Thyroid gland (tissue), 4 donors: Measurements from ENCODE around the gene PUDP. TPM values are rescaled to one million over a fixed set of nuclear protein-coding genes. Genes with fewer than 3 reads are reported as not detected.
"Not testable (repeated sequence)": the region's sequence is repeated elsewhere in the genome, so short reads cannot be mapped to it uniquely, and the experiment has no call there.

Experiments
- DNase-seq, 2 donors: peaks; one replicate each; pipeline ENCODE4 v3.0.0-alpha.2; 2019
- H3K27ac ChIP-seq, 3 donors: fragments of 200-600 bp; sonication (generic); 1 replicate in 2 of 3; 2 replicates in 1 of 3; pipeline ENCODE4 v1.5.1; 2016 to 2019; ENCODE audit warnings: mild to moderate bottlenecking in 1 of 3, moderate library complexity in 1 of 3
- H3K27me3 ChIP-seq: fragments of 200-600 bp; sonication (generic); one replicate; pipeline ENCODE4 v1.5.1; 2019
- H3K36me3 ChIP-seq, 2 donors: fragments of 200-600 bp; sonication (generic); one replicate each; pipeline ENCODE4 v1.5.1; 2016 to 2019
- H3K4me1 ChIP-seq, 2 donors: fragments of 200-600 bp; sonication (generic); one replicate each; pipeline ENCODE4 v1.5.1; 2017 to 2019
- H3K4me3 ChIP-seq, 3 donors: fragments of 200-600 bp; sonication (generic); replicated peaks in 1 of 3; 1 replicate in 2 of 3; 2 replicates in 1 of 3; pipeline ENCODE4 v1.5.1; 2016; ENCODE audit warnings: mild to moderate bottlenecking in 1 of 3
- H3K9me3 ChIP-seq: fragments of 200-600 bp; sonication (generic); one replicate; pipeline ENCODE4 v1.5.1; 2017
- POLR2A ChIP-seq, 2 donors: fragments of 450-650 bp; IDR thresholded peaks; one replicate each; pipeline ENCODE4 v1.6.1; 2017; ENCODE audit warnings: antibody characterized with exemption in 2 of 2, mild to moderate bottlenecking in 2 of 2, moderate library complexity in 1 of 2
- WGBS, 2 donors: methylation state at CpG; one replicate each; pipeline ENCODE4 v1.1.5; 2017; 5-methylcytosine and 5-hydroxymethylcytosine counted together
- intact Hi-C: fragments of 100-400 bp; cut with DNase I; formaldehyde crosslinking; loops from one replicate; pipeline ENCODE4 v1.15.1; 2023
- total RNA-seq, 4 donors: library from RNA; depleted of rRNA; stranded (reverse); fragments of >200 nt; gene quantifications; one replicate each; pipeline ENCODE4 v1.2.3, GENCODE V29; 2016
- TF ChIP-seq, protein P1 (sequence below), 6 experiments: fragments of 200-600 bp in 3 of 6; fragments of 450-650 bp in 3 of 6; sonication (generic) in 3 of 6; IDR thresholded peaks; one replicate each; pipeline ENCODE4 v1.5.1; 2016 to 2019; ENCODE audit warnings: antibody characterized with exemption in 6 of 6, mild to moderate bottlenecking in 2 of 6, inconsistent platforms in 1 of 6, moderate library complexity in 1 of 6

The PUDP gene
- total RNA-seq, 4 donors from 2014 or later, result 11.3 to 27.5 (median 18.0) TPM

DNA sequence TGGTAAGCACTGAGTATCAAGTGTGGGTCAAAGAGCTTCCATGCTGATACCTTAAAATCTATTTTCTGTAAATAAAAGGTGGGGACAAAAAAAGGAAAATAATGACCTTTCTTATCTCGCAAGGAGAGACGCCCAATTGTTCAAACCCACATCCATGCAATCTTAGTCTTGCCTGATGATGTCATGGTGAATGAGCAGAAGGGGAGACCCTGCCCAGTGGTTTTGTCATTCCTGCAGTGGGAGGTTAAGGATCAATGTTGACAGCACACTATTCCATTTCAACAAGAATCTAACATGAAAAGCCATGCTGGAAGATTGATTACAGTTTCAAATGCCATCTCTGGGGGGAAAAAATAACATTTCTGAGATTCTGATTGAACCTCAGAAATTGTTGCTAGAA lies 40.7 kb upstream of the PUDP start:
- TF ChIP-seq, protein P1, sequence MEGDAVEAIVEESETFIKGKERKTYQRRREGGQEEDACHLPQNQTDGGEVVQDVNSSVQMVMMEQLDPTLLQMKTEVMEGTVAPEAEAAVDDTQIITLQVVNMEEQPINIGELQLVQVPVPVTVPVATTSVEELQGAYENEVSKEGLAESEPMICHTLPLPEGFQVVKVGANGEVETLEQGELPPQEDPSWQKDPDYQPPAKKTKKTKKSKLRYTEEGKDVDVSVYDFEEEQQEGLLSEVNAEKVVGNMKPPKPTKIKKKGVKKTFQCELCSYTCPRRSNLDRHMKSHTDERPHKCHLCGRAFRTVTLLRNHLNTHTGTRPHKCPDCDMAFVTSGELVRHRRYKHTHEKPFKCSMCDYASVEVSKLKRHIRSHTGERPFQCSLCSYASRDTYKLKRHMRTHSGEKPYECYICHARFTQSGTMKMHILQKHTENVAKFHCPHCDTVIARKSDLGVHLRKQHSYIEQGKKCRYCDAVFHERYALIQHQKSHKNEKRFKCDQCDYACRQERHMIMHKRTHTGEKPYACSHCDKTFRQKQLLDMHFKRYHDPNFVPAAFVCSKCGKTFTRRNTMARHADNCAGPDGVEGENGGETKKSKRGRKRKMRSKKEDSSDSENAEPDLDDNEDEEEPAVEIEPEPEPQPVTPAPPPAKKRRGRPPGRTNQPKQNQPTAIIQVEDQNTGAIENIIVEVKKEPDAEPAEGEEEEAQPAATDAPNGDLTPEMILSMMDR (IDR thresholded peaks at IDR 0.05), result no peak
- no peak for TF ChIP-seq POLR2A (IDR thresholded peaks at IDR 0.05)
- Histone ChIP-seq H3K27ac (no peak overlapping the region), H3K4me3 (no peak overlapping the region), H3K4me1 (no peaks in the 10 kb centered on the region), H3K36me3 (no peaks in the 10 kb centered on the region), H3K27me3 (no peaks in the 10 kb centered on the region), H3K9me3 (no peaks in the 10 kb centered on the region)
- 94% methylated on average over 2 of the region's 2 CpGs for WGBS, 2 donors
- no peak for DNase-seq
- intact Hi-C loops, result no loop called here

DNA sequence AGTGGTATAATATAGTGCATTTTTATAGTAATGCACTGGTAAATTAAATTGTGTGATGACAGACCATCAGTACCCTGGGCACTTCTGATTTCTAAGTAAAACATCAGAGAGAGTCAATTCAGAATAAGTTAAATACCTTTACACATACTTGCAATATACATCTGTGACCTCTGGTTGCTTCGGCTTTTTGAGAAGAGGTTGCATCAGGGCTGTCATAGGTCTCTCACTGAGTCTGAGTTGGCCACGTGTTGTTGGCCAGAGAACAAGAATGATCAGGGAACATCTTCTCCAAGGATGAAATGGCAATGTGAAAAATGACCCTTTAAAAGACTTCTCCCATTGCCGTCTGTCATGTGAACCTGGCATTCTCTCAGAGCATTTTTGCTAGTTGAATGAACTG lies 36.9 kb upstream of the PUDP start:
- intact Hi-C loops, result no loop called here
- WGBS, 2 donors, result 90 to 93% methylated on average over 3 of the region's 3 CpGs
- Histone ChIP-seq H3K36me3 (no peaks in the 10 kb centered on the region), H3K27me3 (no peaks in the 10 kb centered on the region), H3K4me1 (no peaks in the 10 kb centered on the region), H3K9me3 (no peaks in the 10 kb centered on the region), H3K4me3 (no peak overlapping the region), H3K27ac (no peak overlapping the region)
- DNase-seq, result no peak
- TF ChIP-seq, protein P1 (IDR thresholded peaks at IDR 0.05), result no peak
- no peak for TF ChIP-seq POLR2A (IDR thresholded peaks at IDR 0.05)

DNA sequence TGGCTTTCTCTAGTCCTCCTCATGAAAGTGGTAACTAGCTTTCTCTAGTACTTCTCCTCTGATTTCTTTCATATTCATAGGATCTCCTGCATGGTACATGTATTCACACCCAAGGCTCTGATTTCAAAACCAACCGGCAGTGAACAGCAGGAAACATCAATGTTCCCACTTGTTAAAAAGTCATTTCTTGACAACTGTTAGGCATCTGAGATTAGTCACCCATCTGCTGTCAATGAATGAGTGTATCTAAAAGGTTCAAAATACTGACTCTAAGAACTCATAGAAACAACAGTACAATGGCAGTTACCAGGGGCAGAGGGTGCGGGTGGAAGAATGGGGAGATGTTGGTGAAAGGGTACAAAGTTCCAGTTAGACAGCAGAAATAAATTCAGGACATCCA lies 31.5 kb upstream of the PUDP start:
- no peak overlapping the region for H3K27ac ChIP-seq
- no peaks in the 10 kb centered on the region for H3K27me3 ChIP-seq
- TF ChIP-seq, protein P1 (IDR thresholded peaks at IDR 0.05), result no peak
- no peak for TF ChIP-seq POLR2A (IDR thresholded peaks at IDR 0.05)
- no peak overlapping the region for H3K4me3 ChIP-seq
- intact Hi-C loops, result no loop called here
- WGBS, 2 donors, result 94 to 100% methylated on average over 2 of the region's 2 CpGs
- H3K36me3 ChIP-seq, result no peaks in the 10 kb centered on the region
- DNase-seq, result no peak
- H3K4me1 ChIP-seq, result no peaks in the 10 kb centered on the region
- H3K9me3 ChIP-seq, result no peaks in the 10 kb centered on the region

DNA sequence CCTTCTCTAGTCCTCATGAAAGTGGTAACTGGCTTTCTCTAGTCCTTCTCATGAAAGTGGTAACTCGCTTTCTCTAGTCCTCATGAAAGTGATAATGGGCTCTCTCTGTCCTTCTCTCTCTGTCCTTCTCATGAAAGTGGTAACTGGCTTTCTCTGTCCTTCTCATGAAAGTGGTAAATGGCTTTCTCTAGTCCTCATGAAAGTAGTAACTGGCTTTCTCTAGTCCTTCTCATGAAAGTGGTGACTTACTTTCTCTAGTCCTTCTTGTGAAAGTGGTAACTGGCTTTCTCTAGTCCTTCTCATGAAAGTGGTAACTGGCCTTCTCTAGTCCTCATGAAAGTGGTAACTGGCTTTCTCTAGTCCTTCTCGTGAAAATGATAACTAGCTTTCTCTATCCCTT lies 30.9 kb upstream of the PUDP start:
- 82 to 90% methylated on average over 2 of the region's 2 CpGs for WGBS, 2 donors
- intact Hi-C loops, H3K4me3 ChIP-seq, H3K9me3 ChIP-seq, H3K27me3 ChIP-seq, H3K27ac ChIP-seq, H3K36me3 ChIP-seq, H3K4me1 ChIP-seq, DNase-seq: not testable (repeated sequence)

DNA sequence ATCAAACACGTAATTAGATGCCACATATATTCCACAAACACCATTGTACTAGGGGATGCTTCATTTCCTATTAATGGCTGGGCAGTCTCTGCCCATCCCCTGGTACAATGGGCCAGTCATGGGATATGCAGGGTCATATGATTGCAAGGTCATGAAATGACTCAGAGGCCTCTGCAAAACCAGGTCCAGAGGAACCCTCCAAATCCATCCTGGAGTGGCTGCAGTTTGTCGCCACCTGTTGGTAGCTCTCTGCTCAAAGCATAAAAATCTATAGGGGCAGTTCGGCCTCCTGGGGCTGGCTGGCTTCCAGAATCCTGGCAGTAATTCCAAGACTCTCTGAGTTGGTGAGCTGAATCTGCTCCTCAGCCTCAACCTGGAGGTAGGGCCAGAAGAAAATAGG lies 22.9 kb upstream of the PUDP start:
- H3K27me3 ChIP-seq, result no peaks in the 10 kb centered on the region
- 100% methylated on average over 1 to 3 of the region's 3 CpGs for WGBS, 2 donors
- H3K9me3 ChIP-seq, result no peaks in the 10 kb centered on the region
- TF ChIP-seq, protein P1 (IDR thresholded peaks at IDR 0.05), result peak in 2 of 6 experiments; percentile 3 to 9
- TF ChIP-seq POLR2A (IDR thresholded peaks at IDR 0.05), result no peak
- no peak overlapping the region for H3K4me3 ChIP-seq
- H3K36me3 ChIP-seq, result no peaks in the 10 kb centered on the region
- no peak overlapping the region for H3K27ac ChIP-seq
- no peak for DNase-seq
- intact Hi-C loops, result no loop called here
- no peaks in the 10 kb centered on the region for H3K4me1 ChIP-seq

DNA sequence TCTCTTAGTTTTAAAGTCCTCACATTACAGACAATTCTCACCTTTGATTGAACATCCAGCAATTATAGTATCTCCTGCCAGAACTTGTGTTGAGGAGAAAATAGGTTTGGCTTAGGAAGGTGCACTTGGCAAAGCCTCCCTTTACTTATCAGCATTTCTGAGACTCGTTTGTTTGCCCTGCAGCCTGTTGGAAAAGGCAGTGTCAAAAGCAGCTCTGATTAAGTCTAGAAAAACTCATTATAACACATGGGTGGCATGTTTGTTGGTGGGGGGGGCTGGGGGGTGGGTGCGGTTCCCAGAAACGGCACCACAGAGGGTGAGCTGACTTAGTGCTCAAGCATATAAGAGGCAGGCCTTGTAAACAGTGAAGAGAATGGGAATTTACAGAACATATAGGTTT lies 21.7 kb upstream of the PUDP start:
- Histone ChIP-seq H3K36me3 (no peaks in the 10 kb centered on the region), H3K4me1 (no peaks in the 10 kb centered on the region), H3K4me3 (no peak overlapping the region), H3K27me3 (no peaks in the 10 kb centered on the region), H3K27ac (no peak overlapping the region), H3K9me3 (no peaks in the 10 kb centered on the region)
- no peak for TF ChIP-seq POLR2A (IDR thresholded peaks at IDR 0.05)
- TF ChIP-seq, protein P1 (IDR thresholded peaks at IDR 0.05), result no peak
- no peak for DNase-seq
- intact Hi-C loops, result no loop called here
- 82 to 87% methylated on average over 3 of the region's 3 CpGs for WGBS, 2 donors
